GM13977 (cell line): ENCODE data around the gene SENP8.

Experiments
- DNase-seq: peaks from one replicate; pipeline ENCODE4 v3.0.0; 2012; ENCODE audit warnings: low spot score
- CTCF ChIP-seq: IDR thresholded peaks from 2 replicates; pipeline ENCODE4 v1.5.1; 2012; ENCODE audit warnings: mild to moderate bottlenecking, control low read depth; ENCODE audit not compliant: insufficient read depth; ENCODE audit errors: extremely low read depth, missing control alignments
- in situ Hi-C: fragments of 300-500 bp; cut with MboI; formaldehyde crosslinking; loops from one replicate; pipeline ENCODE4 v1.12.0; 2022; ENCODE audit warnings: low sequenced_read_pairs, low pct_unique_long_range_greater_than_20kb, mixed read lengths, inconsistent platforms; ENCODE audit not compliant: unreplicated experiment

The SENP8 gene

DNA sequence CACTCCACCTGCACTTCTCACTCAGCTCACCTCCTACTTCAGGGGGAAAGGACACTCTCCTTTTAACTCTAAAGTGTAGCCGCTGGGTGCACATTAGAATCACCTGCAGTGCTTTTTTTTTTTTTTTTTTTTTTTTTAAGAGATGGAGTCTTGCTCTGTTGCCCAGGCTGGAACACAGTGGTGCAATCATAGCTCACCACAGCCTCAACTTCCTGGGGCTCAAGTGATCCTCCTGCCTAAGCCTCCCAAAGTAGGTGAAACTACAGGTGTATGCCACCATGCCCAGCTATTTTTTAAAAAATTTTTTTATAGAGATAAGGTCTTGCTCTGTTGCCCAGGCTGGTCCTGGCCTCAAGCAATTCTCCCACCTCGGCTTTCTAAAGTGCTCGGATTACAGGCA lies 58.5 kb downstream of the SENP8 start:
- in situ Hi-C loops: no loop called here
- no peak for DNase-seq
- no peak for TF ChIP-seq CTCF

- DNase-seq: no peak
- no peak for TF ChIP-seq CTCF
- in situ Hi-C loops: no loop called here
Measured at GRCh38 chr15:72178976-72179585, 60.9 kb downstream of the SENP8 start.

GRCh38 chr15:72179950-72180581 lies 61.9 kb downstream of the SENP8 start:
- in situ Hi-C loops: no loop called here
- no peak for TF ChIP-seq CTCF
- no peak for DNase-seq

GRCh38 chr15:72180761-72181324 lies 62.6 kb downstream of the SENP8 start:
- no peak for DNase-seq
- TF ChIP-seq CTCF: no peak
- in situ Hi-C loops: no loop called here

DNA sequence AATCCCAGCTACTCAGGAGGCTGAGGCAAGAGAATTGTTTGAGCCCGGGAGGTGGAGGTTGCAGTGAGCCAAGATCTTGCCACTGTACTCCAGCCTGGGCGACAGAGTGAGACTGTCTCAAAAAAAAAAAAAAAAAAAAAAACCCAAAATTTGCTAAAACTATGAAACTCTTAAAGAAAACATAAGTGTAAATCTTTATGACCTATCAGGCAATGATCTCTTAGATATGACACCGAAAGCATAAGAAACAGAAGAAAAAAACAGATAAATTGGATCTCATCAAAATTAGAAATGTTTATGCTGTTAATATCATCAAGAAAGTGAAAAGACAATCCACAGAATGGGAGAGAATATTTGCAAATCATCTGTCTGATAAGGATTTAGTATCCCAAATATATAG lies 64.0 kb downstream of the SENP8 start:
- no peak for TF ChIP-seq CTCF
- in situ Hi-C loops: no loop called here
- DNase-seq: no peak

DNA sequence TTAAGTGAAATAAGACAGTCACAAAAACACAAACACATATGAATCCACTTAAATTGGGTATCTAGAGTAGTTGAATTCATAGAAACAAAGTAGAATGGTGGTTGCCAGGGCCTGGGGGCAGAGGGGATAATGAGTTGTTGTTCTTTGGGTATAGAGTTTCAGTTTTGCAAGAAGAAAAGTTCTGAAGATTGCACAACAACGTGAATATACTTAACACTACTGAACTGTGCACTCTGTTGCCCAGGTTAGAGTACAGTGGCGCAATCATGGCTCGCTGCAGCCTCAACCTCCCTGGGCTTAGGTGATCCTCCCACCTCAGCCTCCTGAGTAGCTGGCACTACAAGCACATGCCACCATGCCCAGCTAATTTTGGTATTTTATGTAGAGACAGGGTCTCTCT lies 64.5 kb downstream of the SENP8 start:
- in situ Hi-C loops: no loop called here
- DNase-seq: no peak
- TF ChIP-seq CTCF: no peak

DNA sequence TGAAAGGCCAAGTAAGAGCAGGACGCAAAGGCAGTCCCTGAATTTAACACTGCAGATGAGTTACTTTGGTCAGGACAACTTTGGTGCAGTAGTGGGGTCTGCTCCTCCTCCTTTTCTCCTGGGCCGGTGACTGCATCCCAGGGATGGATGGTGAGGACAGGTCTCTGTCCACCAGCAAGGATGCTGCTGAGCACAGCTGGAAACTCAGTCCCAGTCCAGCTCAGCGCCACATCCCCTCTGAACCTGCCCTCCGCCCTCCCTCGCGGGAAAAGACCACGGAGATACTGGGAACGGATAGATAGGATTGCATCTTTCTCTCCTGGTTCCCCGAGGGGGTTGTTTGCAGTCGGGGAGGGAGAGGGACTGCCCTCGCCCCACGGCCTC lies 65.6 kb downstream of the SENP8 start:
- TF ChIP-seq CTCF: no peak
- in situ Hi-C loops: no loop called here

More for the DNA sequence above, 65.6 kb downstream of the SENP8 start:
- no peak for DNase-seq
